Activated CD4-positive, alpha-beta T cell treated with anti-CD3 and anti-CD28 coated beads, Interleukin-2, amount 50 U/mL, for 1 hour (primary cell): ENCODE results near the gene PISD.
A peak's percentile ranks its signal among the peaks of the same experiment; 100 is the strongest.
"Not testable (repeated sequence)": the region's sequence is repeated elsewhere in the genome, so short reads cannot be mapped to it uniquely, and the experiment has no call there.

Source experiments
- DNase-seq: peaks from one replicate; pipeline ENCODE4 v3.0.0-alpha.2; 2020

The PISD gene

DNA sequence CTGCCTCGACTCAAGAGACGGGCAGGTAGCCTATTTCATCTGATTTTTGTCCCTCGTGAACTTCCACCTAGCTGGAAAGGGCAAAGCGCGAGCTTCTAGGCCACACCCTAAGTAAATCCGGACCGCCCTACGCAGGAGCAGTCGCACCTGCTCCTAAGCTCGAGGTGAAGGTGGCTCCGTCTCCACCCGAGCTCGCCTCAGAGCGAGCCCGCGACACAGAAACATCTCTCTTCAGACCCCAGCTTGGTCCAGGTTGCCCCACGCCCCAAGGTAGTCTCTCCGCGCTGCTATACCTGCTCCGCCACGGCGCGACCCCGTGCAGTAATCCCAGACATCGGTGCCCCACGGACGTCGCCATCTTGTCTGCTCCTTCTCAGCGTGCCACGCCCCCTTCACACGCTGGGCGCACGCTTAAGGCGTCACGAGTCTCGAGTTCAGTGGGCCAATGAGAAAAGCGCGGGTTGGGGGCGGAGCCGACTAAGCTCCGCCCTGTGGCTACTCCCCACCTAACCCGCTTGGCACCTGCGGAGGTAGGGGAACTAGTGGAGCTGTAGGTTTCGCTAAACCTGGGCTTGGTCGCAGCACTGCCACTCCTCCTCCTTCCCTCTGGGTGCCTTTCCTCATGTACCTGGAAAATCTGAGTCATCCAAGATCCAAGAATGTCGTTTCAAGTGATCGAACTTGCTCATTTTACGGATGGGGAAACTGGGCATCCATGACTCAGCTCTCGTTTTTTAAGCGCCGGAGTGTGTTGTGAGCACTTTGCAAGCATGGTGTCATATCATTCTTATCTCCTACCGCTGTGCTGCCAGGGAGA, at the start of gene PISD:
Gene PISD, minus strand, starts transcription at position 365 of the 817 bp plus-strand sequence. Its CDS starts 7 bp downstream, at position 358.
- peak; percentile 97 for DNase-seq

DNA sequence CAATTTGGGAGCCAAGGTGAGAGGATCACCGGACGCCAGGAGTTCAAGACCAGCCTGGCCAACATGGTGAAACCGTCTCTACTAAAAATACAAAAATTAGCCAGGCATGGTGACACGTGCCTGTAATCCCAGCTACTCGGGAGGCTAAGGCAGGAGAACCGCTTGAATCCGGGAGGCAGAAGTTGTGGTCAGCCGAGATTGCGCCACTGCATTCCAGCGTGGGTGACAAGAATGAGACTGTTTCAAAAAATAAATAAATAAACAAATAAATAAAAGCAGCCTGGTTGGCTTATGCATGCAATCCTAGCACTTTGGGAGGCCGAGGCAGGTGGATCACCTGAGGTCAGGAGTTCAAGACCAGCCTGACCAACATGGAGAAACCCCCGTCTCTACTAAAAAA, 49.2 kb upstream of the PISD start:
- DNase-seq: not testable (repeated sequence)

GRCh38 chr22:31707519-31707918, 45.5 kb upstream of the PISD start:
- no peak for DNase-seq

DNA sequence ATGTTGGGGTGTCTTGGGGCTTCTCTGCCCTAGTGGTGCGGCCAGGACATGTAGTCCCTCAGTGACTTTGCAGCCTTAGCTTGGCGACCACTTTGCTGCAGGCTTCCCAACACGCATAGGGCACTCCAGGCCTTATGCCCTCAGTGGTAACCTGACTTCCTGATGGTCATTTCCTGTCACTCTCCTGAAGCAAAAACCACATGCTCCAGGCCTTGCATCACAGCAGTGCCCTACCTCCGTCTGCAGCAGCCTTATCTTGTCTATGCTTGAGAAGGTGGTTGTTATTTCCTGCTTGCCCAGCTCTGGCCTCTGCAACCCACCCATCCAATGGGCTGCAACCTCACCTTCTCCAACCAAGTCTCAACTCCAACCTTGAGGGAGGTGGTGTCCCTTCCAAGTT, 33.4 kb upstream of the PISD start:
- DNase-seq: no peak

GRCh38 chr22:31694046-31694445, 32.0 kb upstream of the PISD start:
- DNase-seq: not testable (repeated sequence)

- no peak for DNase-seq
Measured at GRCh38 chr22:31692186-31692886, 30.3 kb upstream of the PISD start.

- DNase-seq: no peak
Measured at GRCh38 chr22:31691408-31691807, 29.4 kb upstream of the PISD start.

- no peak for DNase-seq
Measured at GRCh38 chr22:31683181-31684105, 21.4 kb upstream of the PISD start.

DNA sequence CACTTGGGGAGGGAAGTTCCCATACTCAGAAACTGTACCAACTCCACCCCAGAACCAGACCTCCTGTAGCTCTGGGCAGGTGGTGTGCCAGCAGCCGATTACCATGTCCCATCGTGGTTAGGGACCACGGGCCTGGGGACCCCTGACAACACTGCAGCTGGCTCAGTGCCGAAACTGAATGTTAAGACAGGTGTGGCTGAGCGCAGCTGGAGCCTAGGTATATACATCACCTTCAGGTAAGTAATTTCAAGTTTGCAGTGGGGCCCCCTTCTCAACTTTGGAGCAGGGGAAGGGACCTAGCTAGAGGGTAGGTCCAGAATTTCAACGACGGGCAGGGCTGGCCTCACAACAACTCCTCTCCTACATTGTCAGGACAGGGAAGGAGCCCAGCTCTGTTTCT, 20.7 kb upstream of the PISD start:
- no peak for DNase-seq

DNA sequence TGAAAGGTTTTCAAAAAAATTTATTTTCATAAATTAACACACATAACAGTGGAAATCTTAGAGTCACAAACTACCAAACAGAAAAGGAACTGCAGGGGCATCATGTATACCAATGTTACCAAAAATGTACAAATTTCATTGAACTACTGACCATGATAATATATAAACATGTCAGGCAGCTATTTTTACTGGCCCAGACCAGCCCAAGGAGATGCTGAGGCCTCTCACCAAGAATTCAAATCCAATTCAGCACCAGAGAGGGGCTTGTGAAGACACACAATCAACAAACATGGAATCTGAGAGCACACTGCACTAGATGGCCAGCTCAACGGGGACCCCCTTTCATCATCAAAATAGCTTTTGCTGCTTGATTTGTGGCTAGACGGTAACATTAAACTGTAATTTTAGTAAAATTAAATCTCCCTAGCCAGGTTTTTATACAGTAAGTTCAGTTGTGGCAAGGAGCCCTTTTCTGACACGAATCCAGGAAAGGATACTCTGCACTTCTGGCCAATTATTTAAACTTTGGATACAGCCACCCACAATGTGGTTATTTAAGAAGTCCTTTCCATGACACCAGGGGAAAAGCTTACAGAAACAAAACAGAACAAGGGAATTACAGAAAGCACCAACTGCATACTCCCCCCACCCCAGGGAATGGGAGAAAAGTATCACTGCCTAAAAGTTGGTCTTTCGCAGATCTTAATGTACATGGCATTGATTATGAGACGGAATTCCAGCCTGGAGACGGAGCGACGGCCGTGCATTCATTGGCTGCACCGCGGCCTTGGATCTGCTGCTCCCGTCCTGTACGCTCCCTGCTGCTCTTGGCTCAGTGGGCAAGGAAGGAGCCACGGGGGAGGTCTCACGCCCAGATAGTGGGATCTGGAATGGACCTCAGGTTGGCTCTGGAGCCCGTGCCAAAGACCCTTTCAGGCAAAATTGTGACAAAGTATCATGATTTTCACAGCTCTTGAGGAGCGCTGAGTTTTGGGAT, 19.6 kb upstream of the PISD start:
- DNase-seq: no peak

- DNase-seq: no peak
Measured at GRCh38 chr22:31680861-31681341, 18.9 kb upstream of the PISD start.

GRCh38 chr22:31678748-31679147, 16.7 kb upstream of the PISD start:
- no peak for DNase-seq

DNA sequence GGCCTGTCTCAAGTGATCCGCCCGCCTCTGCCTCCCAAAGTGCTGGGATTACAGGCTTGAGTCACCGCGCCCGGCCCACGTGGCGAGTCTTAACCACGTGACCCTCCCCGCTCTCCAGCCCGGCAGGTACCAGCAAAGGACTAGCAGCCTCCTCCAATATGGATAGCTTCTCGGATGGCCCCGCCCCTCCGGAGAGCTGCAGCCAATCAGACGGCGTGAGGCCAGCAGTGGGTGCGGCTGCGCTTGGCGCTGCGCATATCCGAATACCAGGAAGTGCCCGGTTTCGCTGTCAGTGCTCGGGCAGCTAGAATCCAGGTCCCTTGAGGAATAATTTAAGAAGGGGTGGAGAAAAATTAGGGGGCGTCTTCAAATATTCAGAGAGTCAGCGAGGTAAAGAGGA, 14.7 kb upstream of the PISD start:
- peak; percentile 92 for DNase-seq

DNA sequence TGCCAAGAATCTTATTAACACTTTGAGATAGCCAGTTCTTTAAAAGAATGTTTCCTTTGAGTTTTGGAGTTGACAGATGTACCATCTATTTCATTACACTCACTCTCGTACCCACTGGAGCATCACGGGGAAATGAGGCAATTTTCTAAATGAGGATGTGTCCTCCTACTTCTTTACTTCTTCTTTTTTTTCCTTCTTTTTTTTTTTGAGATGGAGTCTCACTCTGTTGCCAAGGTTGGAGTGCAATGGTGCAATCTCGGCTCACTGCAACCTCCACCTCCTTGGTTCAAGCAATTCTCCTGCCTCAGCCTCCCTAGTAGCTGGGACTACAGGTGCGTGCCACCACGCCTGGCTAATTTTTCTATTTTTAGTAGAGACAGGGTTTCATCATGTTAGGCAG, 12.2 kb upstream of the PISD start:
- not testable (repeated sequence) for DNase-seq

DNA sequence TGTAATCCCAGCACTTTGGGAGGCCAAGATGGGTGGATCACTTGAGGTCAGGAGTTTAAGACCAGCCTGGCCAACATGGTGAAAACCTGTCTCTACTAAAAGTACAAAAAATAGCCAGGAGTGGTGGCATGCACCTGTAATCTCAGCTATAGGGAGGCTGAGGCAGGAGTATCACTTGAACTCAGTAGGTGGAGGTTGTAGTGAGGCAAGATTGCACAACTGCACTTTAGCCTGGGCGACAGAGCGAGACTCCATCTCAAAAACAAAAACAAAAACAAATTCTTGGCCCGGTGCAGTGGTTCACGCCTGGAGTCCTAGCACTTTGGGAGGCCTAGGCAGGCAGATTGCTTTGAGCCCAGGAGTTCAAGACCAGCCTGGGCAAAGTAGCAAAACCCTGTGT, 6.8 kb upstream of the PISD start:
- DNase-seq: not testable (repeated sequence)

GRCh38 chr22:31662668-31663037, 638 bp upstream of the PISD start:
- no peak for DNase-seq

DNA sequence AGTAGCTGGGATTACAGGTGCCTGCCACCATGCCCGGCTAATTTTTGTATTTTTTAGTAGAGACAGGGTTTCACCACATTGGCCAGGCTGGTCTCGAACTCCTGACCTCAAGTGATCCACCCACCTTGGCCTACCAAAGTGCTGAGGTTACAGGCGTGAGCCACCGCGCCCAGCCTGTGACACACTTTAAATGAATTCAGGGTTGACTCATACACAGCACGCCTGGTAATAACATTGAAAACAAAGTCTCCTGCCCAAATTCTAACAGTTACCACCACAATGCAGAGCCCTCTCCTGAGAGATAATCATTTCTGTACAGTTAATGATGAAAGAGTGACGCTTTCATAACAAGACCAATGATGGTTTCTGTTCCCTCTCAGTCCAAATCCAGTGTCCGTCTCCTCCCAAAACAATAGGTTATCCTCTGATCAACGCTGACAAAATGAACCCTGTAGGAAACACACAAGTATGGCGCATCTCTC, 1.1 kb downstream of the PISD start:
- peak; percentile 11 for DNase-seq

- DNase-seq: no peak
Measured at GRCh38 chr22:31659246-31659645, 2.8 kb downstream of the PISD start.

DNA sequence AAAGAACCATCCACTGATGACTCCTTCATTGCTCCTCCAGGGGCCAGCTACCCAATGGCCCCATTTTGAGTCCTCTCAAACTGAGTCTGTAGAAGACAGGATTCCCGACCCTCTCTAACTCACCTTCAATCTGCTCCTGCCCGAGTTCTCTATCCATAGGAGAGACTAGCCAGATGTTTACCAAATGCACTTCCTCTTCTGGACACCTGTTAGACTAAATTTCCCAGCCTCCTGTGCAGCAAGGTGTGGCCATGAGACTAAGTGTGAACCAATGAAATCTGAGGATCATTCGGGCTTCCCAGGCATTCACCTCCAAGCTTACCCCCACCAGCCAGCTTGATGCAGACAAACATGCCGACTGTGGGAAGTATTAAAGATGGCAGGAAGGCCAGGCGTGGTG, 7.6 kb downstream of the PISD start:
- no peak for DNase-seq

DNA sequence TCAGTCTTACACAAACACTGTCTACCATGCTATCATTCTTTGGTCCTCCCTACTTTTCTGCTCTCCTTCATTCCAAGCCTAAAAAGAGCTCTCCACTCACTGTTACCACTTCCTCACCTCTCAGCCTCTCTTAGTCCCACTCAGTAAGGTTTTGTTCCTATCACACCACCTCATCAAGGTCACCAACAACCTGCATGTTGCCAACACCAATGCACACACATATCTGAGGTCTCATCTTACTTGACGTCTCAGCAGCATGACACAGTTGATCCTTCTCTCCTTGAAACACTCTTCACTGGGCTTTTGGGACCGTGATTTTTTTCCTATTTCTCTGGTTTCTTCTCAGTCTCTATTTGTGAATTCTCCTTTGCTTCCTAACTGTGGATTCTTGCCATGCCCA, 8.1 kb downstream of the PISD start:
- no peak for DNase-seq

GRCh38 chr22:31652911-31653684, 8.9 kb downstream of the PISD start:
- DNase-seq: no peak
